ENCODE results near the gene CACNA1I. TPM values are rescaled to one million over a fixed set of nuclear protein-coding genes. Genes with fewer than 3 reads are reported as not detected.

Gene CACNA1I
- total RNA-seq, 3 donors from 2014 or later (not counting 1 experiment from before 2014, with no cell fraction given): 0.05 to 0.83 (median 0.72) TPM

DNA sequence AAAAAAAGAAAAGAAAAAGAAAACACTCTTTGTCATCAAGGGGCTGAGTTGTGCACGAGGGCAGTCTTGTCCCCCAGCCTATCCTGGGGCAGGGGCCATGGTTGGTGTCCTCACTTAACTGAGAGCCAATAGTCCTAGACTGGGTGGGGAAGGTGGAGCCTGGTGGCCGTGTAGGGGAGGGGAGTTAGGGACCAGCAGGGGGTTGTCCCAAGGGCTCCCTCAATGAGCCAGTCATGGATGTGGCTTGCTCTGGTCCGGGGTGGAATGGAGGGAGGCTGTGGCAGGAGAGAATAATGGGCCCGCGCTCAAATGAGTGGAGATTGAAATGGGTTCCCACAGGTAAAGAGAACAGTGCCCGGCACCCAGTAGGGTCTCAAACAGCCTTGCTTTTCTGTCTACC, 46.2 kb downstream of the CACNA1I start:
- Mint-ChIP-seq H3K4me3 (no peak overlapping the region), H3K27ac (no peak overlapping the region), H3K27me3 (ENCODE audit: low read depth in 2 of 2) (peaks cover 16 to 43% of the 10 kb centered on the region in 2 donors), H3K9me3 (no peaks in the 10 kb centered on the region), H3K36me3 (no peaks in the 10 kb centered on the region), H3K4me1 (peaks cover 6 to 12% of the 10 kb centered on the region in 2 donors)
- no peak for DNase-seq
- no peak for ATAC-seq
- H3K4me3 ChIP-seq (ENCODE audit: low read length): no peak overlapping the region
- peaks cover 6% of the 10 kb centered on the region for H3K9me3 ChIP-seq (ENCODE audit: control insufficient read depth, insufficient read depth, low read length)
- no peak for TF ChIP-seq CTCF (IDR thresholded peaks at IDR 0.05)
- intact Hi-C loops (cut with micrococcal nuclease): no loop called here
- H3K27me3 ChIP-seq (ENCODE audit: control insufficient read depth, insufficient read depth, low read length): no peaks in the 10 kb centered on the region
- no peaks in the 10 kb centered on the region for H3K36me3 ChIP-seq (ENCODE audit: control insufficient read depth, insufficient read depth, low read length)
- 70% methylated on average over 6 of the region's 6 CpGs for WGBS (ENCODE audit: insufficient coverage)
- H3K27ac ChIP-seq (ENCODE audit: low read length): no peak overlapping the region
- no peaks in the 10 kb centered on the region for H3K4me1 ChIP-seq (ENCODE audit: control insufficient read depth, insufficient read depth, low read length)

- H3K4me1 Mint-ChIP-seq: peaks cover 6 to 12% of the 10 kb centered on the region in 2 donors
- H3K4me3 ChIP-seq (ENCODE audit: low read length): no peak overlapping the region
- TF ChIP-seq CTCF (IDR thresholded peaks at IDR 0.05): no peak
- 24% methylated on average over 14 of the region's 15 CpGs for WGBS (ENCODE audit: insufficient coverage)
- peaks cover under 1% of the 10 kb centered on the region for H3K9me3 ChIP-seq (ENCODE audit: control insufficient read depth, insufficient read depth, low read length)
- no peaks in the 10 kb centered on the region for H3K36me3 ChIP-seq (ENCODE audit: control insufficient read depth, insufficient read depth, low read length)
- no peak overlapping the region for H3K27ac ChIP-seq (ENCODE audit: low read length)
- peaks cover 16 to 45% of the 10 kb centered on the region in 2 donors for H3K27me3 Mint-ChIP-seq (ENCODE audit: low read depth in 2 of 2)
- no peaks in the 10 kb centered on the region for H3K27me3 ChIP-seq (ENCODE audit: control insufficient read depth, insufficient read depth, low read length)
- no peak overlapping the region for H3K4me3 Mint-ChIP-seq
- DNase-seq (no peak), ATAC-seq (no peak)
- intact Hi-C loops (cut with micrococcal nuclease): no loop called here
- no peak overlapping the region for H3K27ac Mint-ChIP-seq
- no peaks in the 10 kb centered on the region for H3K4me1 ChIP-seq (ENCODE audit: control insufficient read depth, insufficient read depth, low read length)
- no peaks in the 10 kb centered on the region for H3K9me3 Mint-ChIP-seq
- H3K36me3 Mint-ChIP-seq: no peaks in the 10 kb centered on the region
These were observed 46.8 kb downstream of the CACNA1I start for GRCh38 chr22:39617342-39617741.

DNA sequence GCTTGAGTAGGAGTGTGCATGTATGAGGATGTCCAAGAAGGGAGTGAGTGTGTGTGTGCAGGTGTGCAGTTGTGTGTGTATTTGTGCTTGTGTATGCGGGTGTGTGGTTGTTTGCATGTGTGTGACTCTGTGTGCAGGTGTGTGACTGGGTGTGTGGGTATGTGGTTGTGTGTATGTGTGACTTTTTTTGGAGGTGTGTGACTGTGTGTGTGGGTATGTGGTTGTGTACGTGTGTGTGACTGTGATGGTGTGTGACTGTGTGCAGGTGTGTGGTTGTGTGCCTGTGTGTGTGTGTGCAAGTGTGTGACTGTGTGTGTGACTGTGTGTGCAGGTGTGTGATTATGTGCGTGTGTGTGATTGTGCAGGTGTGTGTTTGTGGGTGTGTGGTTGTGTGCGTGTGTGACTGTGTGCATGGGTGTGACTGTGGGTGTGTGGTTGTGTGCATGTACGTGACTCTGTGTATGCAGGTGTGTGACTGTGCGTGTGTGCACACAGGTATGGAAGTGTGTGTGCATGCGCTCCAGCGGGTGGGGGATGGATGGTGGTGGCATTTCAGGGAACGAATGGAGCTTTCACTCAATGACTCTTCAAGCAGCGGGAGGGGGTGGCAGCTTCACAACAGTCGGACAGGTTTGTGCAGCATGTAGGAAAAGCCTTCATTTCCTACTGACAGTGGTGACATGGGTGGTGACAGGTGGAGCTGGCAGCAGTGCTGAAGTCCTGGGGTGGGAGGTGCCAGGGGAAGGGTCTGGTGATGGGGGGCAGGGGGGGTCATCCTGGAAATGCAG, 47.6 kb downstream of the CACNA1I start:
- Mint-ChIP-seq H3K9me3 (no peaks in the 10 kb centered on the region), H3K27ac (no peak overlapping the region), H3K27me3 (ENCODE audit: low read depth in 2 of 2) (peaks cover 16 to 43% of the 10 kb centered on the region in 2 donors), H3K4me3 (no peak overlapping the region), H3K4me1 (peaks cover 1 to 7% of the 10 kb centered on the region in 2 donors), H3K36me3 (no peaks in the 10 kb centered on the region)
- intact Hi-C loops (cut with micrococcal nuclease): no loop called here
- ATAC-seq (no peak), DNase-seq (no peak)
- H3K27me3 ChIP-seq (ENCODE audit: control insufficient read depth, insufficient read depth, low read length): peaks cover 4% of the 10 kb centered on the region
- H3K4me1 ChIP-seq (ENCODE audit: control insufficient read depth, insufficient read depth, low read length): no peaks in the 10 kb centered on the region
- no peak overlapping the region for H3K27ac ChIP-seq (ENCODE audit: low read length)
- TF ChIP-seq CTCF (IDR thresholded peaks at IDR 0.05): no peak
- H3K36me3 ChIP-seq (ENCODE audit: control insufficient read depth, insufficient read depth, low read length): no peaks in the 10 kb centered on the region
- no peaks in the 10 kb centered on the region for H3K9me3 ChIP-seq (ENCODE audit: control insufficient read depth, insufficient read depth, low read length)
- 82% methylated on average over 11 of the region's 11 CpGs for WGBS (ENCODE audit: insufficient coverage)
- H3K4me3 ChIP-seq (ENCODE audit: low read length): no peak overlapping the region

Measured in natural killer cell (primary cell).